ENCODE measurements around the gene GPX4. TPM values are rescaled to one million over a fixed set of nuclear protein-coding genes. Genes with fewer than 3 reads are reported as not detected.

Gene GPX4
- total and polyA plus RNA-seq, 10 of the 15 experiments (the other 5 are each of a cell fraction or from before 2014, with no cell fraction given), result 33.3 to 749 (median 297) TPM

GRCh38 chr19:1066748-1067340 is 37.0 kb upstream of the GPX4 start, which contains the start of gene ARHGAP45 (continued):
- TF ChIP-seq EP300 (IDR thresholded peaks at IDR 0.05; ENCODE audit: borderline replicate concordance in 1 of 2, control insufficient read depth in 1 of 2, low read depth in 2 of 2, low read length in 2 of 2) (no peak), MTA3 (IDR thresholded peaks at IDR 0.05; ENCODE audit: borderline replicate concordance, low read length) (no peak), EGR1 (IDR thresholded peaks at IDR 0.05; ENCODE audit: borderline replicate concordance in 1 of 2, low read depth in 2 of 2, low read length in 2 of 2) (peak in 1 of 2 experiments; percentile 62; a peak in 2 of 3 replicates), NKRF (conservative IDR thresholded peaks at IDR 0.05) (peak; percentile 83; the same call in 1 of the 2 replicates), NFXL1 (IDR thresholded peaks at IDR 0.05; ENCODE audit: borderline replicate concordance) (no peak), USF1 (IDR thresholded peaks at IDR 0.05; ENCODE audit: borderline replicate concordance, extremely low read length, insufficient read depth, low read depth, low read length) (peak; percentile 87), NR2F1 (conservative IDR thresholded peaks at IDR 0.05) (peak; percentile 79), EZH2 (IDR thresholded peaks at IDR 0.05; ENCODE audit: borderline replicate concordance, control insufficient read depth, low read depth, low read length) (no peak), PAX8 (IDR thresholded peaks at IDR 0.05) (no peak), FOXK2 (IDR thresholded peaks at IDR 0.05) (no peak), CEBPB (IDR thresholded peaks at IDR 0.05; ENCODE audit: borderline replicate concordance in 1 of 2, low read depth in 2 of 2, low read length in 2 of 2) (no peak), ATF3 (IDR thresholded peaks at IDR 0.05; ENCODE audit: borderline replicate concordance, extremely low read depth, low read depth, low read length) (0 out of 2 replicates have a peak, but pooled peaks have one; percentile 9), MXI1 (IDR thresholded peaks at IDR 0.05; ENCODE audit: low read depth, low read length) (peak; percentile 12; the same call in 1 of the 2 replicates), POLR2AphosphoS2 (IDR thresholded peaks at IDR 0.05; ENCODE audit: low read depth, low read length) (no peak)
- TF ChIP-seq, protein P1, sequence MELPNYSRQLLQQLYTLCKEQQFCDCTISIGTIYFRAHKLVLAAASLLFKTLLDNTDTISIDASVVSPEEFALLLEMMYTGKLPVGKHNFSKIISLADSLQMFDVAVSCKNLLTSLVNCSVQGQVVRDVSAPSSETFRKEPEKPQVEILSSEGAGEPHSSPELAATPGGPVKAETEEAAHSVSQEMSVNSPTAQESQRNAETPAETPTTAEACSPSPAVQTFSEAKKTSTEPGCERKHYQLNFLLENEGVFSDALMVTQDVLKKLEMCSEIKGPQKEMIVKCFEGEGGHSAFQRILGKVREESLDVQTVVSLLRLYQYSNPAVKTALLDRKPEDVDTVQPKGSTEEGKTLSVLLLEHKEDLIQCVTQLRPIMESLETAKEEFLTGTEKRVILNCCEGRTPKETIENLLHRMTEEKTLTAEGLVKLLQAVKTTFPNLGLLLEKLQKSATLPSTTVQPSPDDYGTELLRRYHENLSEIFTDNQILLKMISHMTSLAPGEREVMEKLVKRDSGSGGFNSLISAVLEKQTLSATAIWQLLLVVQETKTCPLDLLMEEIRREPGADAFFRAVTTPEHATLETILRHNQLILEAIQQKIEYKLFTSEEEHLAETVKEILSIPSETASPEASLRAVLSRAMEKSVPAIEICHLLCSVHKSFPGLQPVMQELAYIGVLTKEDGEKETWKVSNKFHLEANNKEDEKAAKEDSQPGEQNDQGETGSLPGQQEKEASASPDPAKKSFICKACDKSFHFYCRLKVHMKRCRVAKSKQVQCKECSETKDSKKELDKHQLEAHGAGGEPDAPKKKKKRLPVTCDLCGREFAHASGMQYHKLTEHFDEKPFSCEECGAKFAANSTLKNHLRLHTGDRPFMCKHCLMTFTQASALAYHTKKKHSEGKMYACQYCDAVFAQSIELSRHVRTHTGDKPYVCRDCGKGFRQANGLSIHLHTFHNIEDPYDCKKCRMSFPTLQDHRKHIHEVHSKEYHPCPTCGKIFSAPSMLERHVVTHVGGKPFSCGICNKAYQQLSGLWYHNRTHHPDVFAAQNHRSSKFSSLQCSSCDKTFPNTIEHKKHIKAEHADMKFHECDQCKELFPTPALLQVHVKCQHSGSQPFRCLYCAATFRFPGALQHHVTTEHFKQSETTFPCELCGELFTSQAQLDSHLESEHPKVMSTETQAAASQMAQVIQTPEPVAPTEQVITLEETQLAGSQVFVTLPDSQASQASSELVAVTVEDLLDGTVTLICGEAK (IDR thresholded peaks at IDR 0.05; ENCODE audit: borderline replicate concordance), result no peak
- TF ChIP-seq, protein P2, sequence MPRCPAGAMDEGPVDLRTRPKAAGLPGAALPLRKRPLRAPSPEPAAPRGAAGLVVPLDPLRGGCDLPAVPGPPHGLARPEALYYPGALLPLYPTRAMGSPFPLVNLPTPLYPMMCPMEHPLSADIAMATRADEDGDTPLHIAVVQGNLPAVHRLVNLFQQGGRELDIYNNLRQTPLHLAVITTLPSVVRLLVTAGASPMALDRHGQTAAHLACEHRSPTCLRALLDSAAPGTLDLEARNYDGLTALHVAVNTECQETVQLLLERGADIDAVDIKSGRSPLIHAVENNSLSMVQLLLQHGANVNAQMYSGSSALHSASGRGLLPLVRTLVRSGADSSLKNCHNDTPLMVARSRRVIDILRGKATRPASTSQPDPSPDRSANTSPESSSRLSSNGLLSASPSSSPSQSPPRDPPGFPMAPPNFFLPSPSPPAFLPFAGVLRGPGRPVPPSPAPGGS (IDR thresholded peaks at IDR 0.05; ENCODE audit: borderline replicate concordance, insufficient read depth, low read depth, low read length, poor library complexity, severe bottlenecking), result peak; percentile 8
- TF ChIP-seq, protein P3, sequence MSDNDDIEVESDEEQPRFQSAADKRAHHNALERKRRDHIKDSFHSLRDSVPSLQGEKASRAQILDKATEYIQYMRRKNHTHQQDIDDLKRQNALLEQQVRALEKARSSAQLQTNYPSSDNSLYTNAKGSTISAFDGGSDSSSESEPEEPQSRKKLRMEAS (IDR thresholded peaks at IDR 0.05; ENCODE audit: low read depth, low read length), result peak; percentile 16; the same call in 1 of the 2 replicates
